Central memory CD4-positive, alpha-beta T cell (primary cell): ENCODE data around the gene C19orf44.

Source experiments
- DNase-seq: peaks from one replicate; pipeline ENCODE4 v3.0.0; 2022

Gene C19orf44

GRCh38 chr19:16518483-16519229 lies 22.5 kb downstream of the C19orf44 start:
- DNase-seq: no peak

GRCh38 chr19:16519230-16519687 lies 23.1 kb downstream of the C19orf44 start:
- no peak for DNase-seq

- no peak for DNase-seq
These were observed 24.1 kb downstream of the C19orf44 start for GRCh38 chr19:16520074-16520973.

GRCh38 chr19:16520986-16521624 lies 24.9 kb downstream of the C19orf44 start:
- DNase-seq: no peak

GRCh38 chr19:16521715-16522289 lies 25.6 kb downstream of the C19orf44 start:
- no peak for DNase-seq

GRCh38 chr19:16522559-16523377 lies 26.6 kb downstream of the C19orf44 start:
- no peak for DNase-seq

GRCh38 chr19:16524991-16525734 lies 29.0 kb downstream of the C19orf44 start:
- no peak for DNase-seq

- DNase-seq: no peak
These were observed 29.7 kb downstream of the C19orf44 start for GRCh38 chr19:16525751-16526481.

- no peak for DNase-seq
These were observed 31.2 kb downstream of the C19orf44 start for GRCh38 chr19:16527334-16527935.

GRCh38 chr19:16527971-16528521 lies 31.9 kb downstream of the C19orf44 start:
- DNase-seq: peak; percentile 19

GRCh38 chr19:16529466-16530144 lies 33.4 kb downstream of the C19orf44 start:
- no peak for DNase-seq

- no peak for DNase-seq
These were observed 34.6 kb downstream of the C19orf44 start for GRCh38 chr19:16530540-16531379.

GRCh38 chr19:16531380-16531669 lies 35.1 kb downstream of the C19orf44 start:
- DNase-seq: no peak

GRCh38 chr19:16532440-16533234 lies 36.4 kb downstream of the C19orf44 start:
- DNase-seq: no peak

GRCh38 chr19:16535381-16535780 lies 39.2 kb downstream of the C19orf44 start:
- DNase-seq: no peak

- no peak for DNase-seq
These were observed 39.9 kb downstream of the C19orf44 start for GRCh38 chr19:16536130-16536529.

- no peak for DNase-seq
These were observed 40.9 kb downstream of the C19orf44 start for GRCh38 chr19:16537111-16537510.

GRCh38 chr19:16540948-16541347 lies 44.8 kb downstream of the C19orf44 start:
- DNase-seq: no peak
